Sigmoid colon (tissue), 7 donors: ENCODE results near the gene VAT1L. TPM values are rescaled to one million over a fixed set of nuclear protein-coding genes. Genes with fewer than 3 reads are reported as not detected.

Experiments
- DNase-seq: peaks from one replicate; pipeline ENCODE4 v3.0.0-alpha.2; 2019
- H3K27ac ChIP-seq, 4 donors: fragments of 200-600 bp; sonication (generic); one replicate each; pipeline ENCODE4 v1.5.1; 2016 to 2019; ENCODE audit warnings: mild to moderate bottlenecking in 1 of 4
- H3K27me3 ChIP-seq, 3 donors: fragments of 200-600 bp; sonication (generic); one replicate each; pipeline ENCODE4 v1.5.1; 2019; ENCODE audit warnings: mild to moderate bottlenecking in 1 of 3
- H3K36me3 ChIP-seq, 4 donors: fragments of 200-600 bp; sonication (generic); one replicate each; pipeline ENCODE4 v1.5.1; 2016 to 2019
- H3K4me1 ChIP-seq, 4 donors: fragments of 200-600 bp; sonication (generic); one replicate each; pipeline ENCODE4 v1.5.1; 2017 to 2019
- H3K4me3 ChIP-seq, 4 donors: fragments of 200-600 bp; sonication (generic); one replicate each; pipeline ENCODE4 v1.5.1; 2017 to 2019; ENCODE audit warnings: mild to moderate bottlenecking in 2 of 4, moderate library complexity in 1 of 4
- H3K9me3 ChIP-seq, 4 donors: fragments of 200-600 bp in 3 of 4; sonication (generic) in 3 of 4; one replicate each; pipeline versions ENCODE4 v1.5.1 to v1.6.1; 2013 to 2019
- EP300 ChIP-seq, 4 donors: sonication (generic); formaldehyde crosslinking; IDR thresholded peaks; one replicate each; pipeline ENCODE4 v1.6.1; 2017; ENCODE audit warnings: antibody characterized with exemption in 4 of 4
- POLR2A ChIP-seq, 2 donors: fragments of 450-650 bp; IDR thresholded peaks; one replicate each; pipeline ENCODE4 v1.6.1; 2016; ENCODE audit warnings: antibody characterized with exemption in 2 of 2, mild to moderate bottlenecking in 2 of 2, moderate library complexity in 2 of 2
- POLR2AphosphoS5 ChIP-seq, 4 donors: sonication (generic); formaldehyde crosslinking; IDR thresholded peaks; one replicate each; pipeline ENCODE4 v1.6.1; 2017; ENCODE audit warnings: antibody characterized with exemption in 4 of 4
- WGBS, 2 donors: extraction: QIAGEN DNeasy Blood & Tissue Kit; methylation state at CpG; one replicate each; pipeline ENCODE4 v1.1.7; 2013; 5-methylcytosine and 5-hydroxymethylcytosine counted together
- intact Hi-C: fragments of 100-400 bp; cut with DNase I; formaldehyde crosslinking; loops from one replicate; pipeline ENCODE4 v1.15.1; 2023
- polyA plus RNA-seq, 3 donors: library from polyadenylated mRNA; stranded (reverse); fragments of 200-250 nt; gene quantifications; one replicate each; pipeline ENCODE4 v1.2.3, GENCODE V29; 2013
- total RNA-seq, 4 donors: library from RNA; depleted of rRNA; stranded (reverse); fragments of >200 nt; gene quantifications; one replicate each; pipeline ENCODE4 v1.1.0, GENCODE V29; 2016
- TF ChIP-seq, protein P1 (sequence below), 4 experiments: fragments of 450-650 bp in 3 of 4; fragments of 200-600 bp in 1 of 4; IDR thresholded peaks; one replicate each; pipeline ENCODE4 v1.5.1; 2016 to 2019; ENCODE audit warnings: antibody characterized with exemption in 4 of 4, mild to moderate bottlenecking in 3 of 4, moderate library complexity in 2 of 4
- donor health status: healthy with polysubstance abuse.
- donor health status: Bipolar disorder and iron deficiency.
- donor health status: healthy.

Gene VAT1L
- total and polyA plus RNA-seq, 7 donors = 0.60 to 6.4 (median 4.5) TPM

DNA sequence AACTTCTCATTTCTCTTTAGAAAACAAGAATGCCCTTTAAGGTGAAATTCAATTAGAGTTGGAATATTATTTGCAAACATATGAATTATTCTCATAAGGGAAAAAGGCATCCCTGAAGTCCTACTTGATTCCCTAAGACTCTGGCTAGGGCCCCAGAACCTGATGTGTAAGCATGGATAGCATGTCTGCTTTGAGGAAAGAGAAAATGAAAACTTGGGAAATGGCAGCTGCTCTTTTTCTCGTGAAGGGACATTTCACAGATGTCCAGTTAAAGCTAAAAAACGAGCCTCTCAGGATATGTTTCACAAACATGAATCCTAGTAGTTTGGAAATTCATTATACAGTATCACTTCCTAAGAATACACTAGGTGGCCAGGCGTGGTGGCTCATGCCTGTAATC, 121.7 kb downstream of the VAT1L start:
- DNase-seq = no peak
- intact Hi-C loops = no loop called here
- Histone ChIP-seq H3K4me3 (no peak overlapping the region), H3K27ac (no peak overlapping the region), H3K9me3 (no peaks in the 10 kb centered on the region), H3K36me3 (no peaks in the 10 kb centered on the region), H3K4me1 (no peaks in the 10 kb centered on the region), H3K27me3 (no peaks in the 10 kb centered on the region)
- WGBS, 2 donors = 65 to 67% methylated on average over 3 of the region's 3 CpGs
- TF ChIP-seq POLR2AphosphoS5 (IDR thresholded peaks at IDR 0.05) = no peak
- TF ChIP-seq, protein P1, sequence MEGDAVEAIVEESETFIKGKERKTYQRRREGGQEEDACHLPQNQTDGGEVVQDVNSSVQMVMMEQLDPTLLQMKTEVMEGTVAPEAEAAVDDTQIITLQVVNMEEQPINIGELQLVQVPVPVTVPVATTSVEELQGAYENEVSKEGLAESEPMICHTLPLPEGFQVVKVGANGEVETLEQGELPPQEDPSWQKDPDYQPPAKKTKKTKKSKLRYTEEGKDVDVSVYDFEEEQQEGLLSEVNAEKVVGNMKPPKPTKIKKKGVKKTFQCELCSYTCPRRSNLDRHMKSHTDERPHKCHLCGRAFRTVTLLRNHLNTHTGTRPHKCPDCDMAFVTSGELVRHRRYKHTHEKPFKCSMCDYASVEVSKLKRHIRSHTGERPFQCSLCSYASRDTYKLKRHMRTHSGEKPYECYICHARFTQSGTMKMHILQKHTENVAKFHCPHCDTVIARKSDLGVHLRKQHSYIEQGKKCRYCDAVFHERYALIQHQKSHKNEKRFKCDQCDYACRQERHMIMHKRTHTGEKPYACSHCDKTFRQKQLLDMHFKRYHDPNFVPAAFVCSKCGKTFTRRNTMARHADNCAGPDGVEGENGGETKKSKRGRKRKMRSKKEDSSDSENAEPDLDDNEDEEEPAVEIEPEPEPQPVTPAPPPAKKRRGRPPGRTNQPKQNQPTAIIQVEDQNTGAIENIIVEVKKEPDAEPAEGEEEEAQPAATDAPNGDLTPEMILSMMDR (IDR thresholded peaks at IDR 0.05) = no peak
- no peak for TF ChIP-seq POLR2A (IDR thresholded peaks at IDR 0.05)
- no peak for TF ChIP-seq EP300 (IDR thresholded peaks at IDR 0.05)

DNA sequence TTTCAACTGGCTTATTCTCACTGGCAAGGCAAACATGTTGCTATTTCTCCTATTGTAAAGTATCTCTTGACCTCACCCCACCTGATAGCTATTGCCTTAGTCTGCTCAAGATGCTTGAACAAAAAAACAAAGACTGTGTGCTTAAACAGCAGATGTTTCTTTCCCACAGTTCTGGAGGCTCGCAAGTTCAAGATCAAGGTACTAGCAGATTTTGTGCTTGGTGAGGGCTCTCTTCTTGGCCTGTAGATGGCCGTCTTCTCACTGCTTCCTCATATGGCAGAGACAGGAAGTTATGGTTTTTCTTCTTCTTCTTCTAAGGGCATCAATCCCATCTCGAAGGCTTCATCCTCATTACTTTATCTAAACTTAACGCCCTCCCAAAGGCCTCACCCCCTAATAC, 124.3 kb downstream of the VAT1L start:
- intact Hi-C loops = no loop called here
- 78 to 85% methylated on average over 4 of the region's 4 CpGs for WGBS, 2 donors
- Histone ChIP-seq H3K27me3 (no peaks in the 10 kb centered on the region), H3K9me3 (no peaks in the 10 kb centered on the region), H3K4me1 (no peaks in the 10 kb centered on the region), H3K4me3 (no peak overlapping the region), H3K36me3 (no peaks in the 10 kb centered on the region), H3K27ac (no peak overlapping the region)
- no peak for DNase-seq
- TF ChIP-seq, protein P1 (IDR thresholded peaks at IDR 0.05) = no peak
- TF ChIP-seq EP300 (IDR thresholded peaks at IDR 0.05) (no peak), POLR2AphosphoS5 (IDR thresholded peaks at IDR 0.05) (no peak), POLR2A (IDR thresholded peaks at IDR 0.05) (no peak)

DNA sequence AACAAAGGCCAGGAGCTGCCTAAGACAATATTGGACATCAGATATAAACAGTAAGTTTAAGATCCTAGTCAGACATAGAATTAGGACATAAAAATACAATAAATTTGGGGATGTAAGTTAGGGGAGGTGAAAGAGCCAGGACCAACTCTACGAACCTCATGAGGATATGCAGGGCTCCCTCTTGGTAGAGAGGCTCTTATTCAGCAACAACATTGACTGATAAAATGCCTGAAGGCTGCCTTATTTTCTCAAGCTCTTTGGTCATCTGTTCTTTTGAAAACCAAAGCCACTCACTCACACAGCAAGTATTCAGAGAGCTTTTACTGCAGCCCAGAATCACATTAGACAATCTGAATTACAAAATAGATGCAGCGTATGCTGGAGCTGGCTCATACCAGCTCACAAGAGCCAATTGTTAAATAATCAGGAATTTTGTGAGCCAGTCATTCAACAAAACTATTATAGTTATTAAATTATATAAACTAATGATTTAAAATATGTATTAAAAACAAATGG, 125.4 kb downstream of the VAT1L start:
- 62 to 91% methylated on average over 2 of the region's 2 CpGs for WGBS, 2 donors
- no peaks in the 10 kb centered on the region for H3K9me3 ChIP-seq
- no peaks in the 10 kb centered on the region for H3K36me3 ChIP-seq
- intact Hi-C loops = no loop called here
- DNase-seq = no peak
- TF ChIP-seq EP300 (IDR thresholded peaks at IDR 0.05) = no peak
- TF ChIP-seq, protein P1 (IDR thresholded peaks at IDR 0.05) = no peak
- TF ChIP-seq POLR2A (IDR thresholded peaks at IDR 0.05) = no peak
- TF ChIP-seq POLR2AphosphoS5 (IDR thresholded peaks at IDR 0.05) = no peak
- no peaks in the 10 kb centered on the region for H3K27me3 ChIP-seq
- no peak overlapping the region for H3K4me3 ChIP-seq
- H3K27ac ChIP-seq = no peak overlapping the region
- peaks cover 0 to 12% (median 10%) of the 10 kb centered on the region in 4 donors for H3K4me1 ChIP-seq

DNA sequence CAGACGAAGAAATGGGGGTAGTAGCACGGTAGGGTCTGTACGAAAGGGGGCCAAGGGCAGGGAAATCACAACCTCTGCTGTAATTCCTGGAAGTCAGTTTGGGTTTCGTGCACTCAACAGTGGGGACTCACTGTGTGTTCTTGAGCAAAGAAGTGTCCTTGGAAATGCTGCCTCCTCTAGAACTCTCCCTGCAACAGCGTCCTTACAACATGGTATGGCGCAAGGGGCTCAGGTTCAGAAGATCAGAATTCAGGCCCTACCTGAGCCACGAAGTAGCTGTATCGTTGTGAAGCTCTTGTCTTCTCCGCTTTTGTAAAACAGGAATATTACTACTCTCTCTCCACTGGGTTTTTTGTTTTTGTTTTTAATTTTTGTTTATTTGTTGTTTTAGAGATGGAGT, 127.7 kb downstream of the VAT1L start:
- intact Hi-C loops = no loop called here
- no peak for DNase-seq
- no peaks in the 10 kb centered on the region for H3K9me3 ChIP-seq
- TF ChIP-seq POLR2A (IDR thresholded peaks at IDR 0.05) (no peak), EP300 (IDR thresholded peaks at IDR 0.05) (no peak), POLR2AphosphoS5 (IDR thresholded peaks at IDR 0.05) (no peak)
- TF ChIP-seq, protein P1 (IDR thresholded peaks at IDR 0.05) = no peak
- no peak overlapping the region for H3K4me3 ChIP-seq
- H3K27ac ChIP-seq = no peak overlapping the region
- H3K4me1 ChIP-seq = peaks cover 0 to 19% (median 17%) of the 10 kb centered on the region in 4 donors
- no peaks in the 10 kb centered on the region for H3K36me3 ChIP-seq
- WGBS, 2 donors = 94% methylated on average over 9 of the region's 9 CpGs
- no peaks in the 10 kb centered on the region for H3K27me3 ChIP-seq

DNA sequence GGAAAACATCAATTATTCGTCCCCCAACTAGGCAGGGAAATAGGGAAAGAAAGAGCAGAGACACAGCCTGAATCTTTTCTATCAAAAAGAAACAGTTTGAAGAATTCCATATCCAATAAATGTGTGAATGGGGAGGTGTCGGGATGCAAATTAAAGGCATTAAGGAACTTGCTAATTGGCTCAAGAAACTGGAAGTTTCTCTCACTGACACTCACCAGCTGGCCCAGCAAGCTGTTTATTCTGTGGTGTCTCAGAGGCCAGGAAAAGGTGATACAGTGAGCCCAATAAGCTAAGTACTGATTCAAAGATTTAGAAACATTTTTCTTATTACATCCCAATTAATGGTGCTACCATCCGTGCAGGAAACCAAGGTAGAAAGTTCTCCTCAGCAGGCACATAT, 129.6 kb downstream of the VAT1L start:
- Histone ChIP-seq H3K4me1 (peaks cover 0 to 19% (median 17%) of the 10 kb centered on the region in 4 donors), H3K9me3 (no peaks in the 10 kb centered on the region), H3K27me3 (peaks cover 0 to 6% (median 0%) of the 10 kb centered on the region in 3 donors), H3K4me3 (no peak overlapping the region), H3K36me3 (no peaks in the 10 kb centered on the region), H3K27ac (no peak overlapping the region)
- WGBS, 2 donors = 76 to 78% methylated on average over 3 of the region's 3 CpGs
- intact Hi-C loops = no loop called here
- TF ChIP-seq, protein P1 (IDR thresholded peaks at IDR 0.05) = no peak
- TF ChIP-seq POLR2A (IDR thresholded peaks at IDR 0.05) (no peak), EP300 (IDR thresholded peaks at IDR 0.05) (no peak), POLR2AphosphoS5 (IDR thresholded peaks at IDR 0.05) (no peak)
- no peak for DNase-seq
